HepG2 (cell line): Measurements from ENCODE around the gene KCND3. TPM values are rescaled to one million over a fixed set of nuclear protein-coding genes. Genes with fewer than 3 reads are reported as not detected.

Source experiments
- FIP1L1 ChIP-seq: fragments of 200-400 bp; formaldehyde crosslinking; IDR thresholded peaks from 2 replicates; pipeline ENCODE4 v1.6.1; 2018; ENCODE audit warnings: low read depth, mild to moderate bottlenecking, low read length, moderate library complexity, borderline replicate concordance; ENCODE audit not compliant: insufficient read depth
- FOXA3 ChIP-seq: IDR thresholded peaks from 2 replicates; pipeline ENCODE4 v1.6.1; 2016; ENCODE audit warnings: missing genetic modification reagents, missing compliant biosample characterization
- HNF1A ChIP-seq, 2 experiments: sonication (generic) in 1 of 2; formaldehyde crosslinking in 1 of 2; IDR thresholded peaks; 2 replicates each; pipeline versions ENCODE4 v1.4.0 to v1.6.1; 2016 to 2020; ENCODE audit warnings: borderline replicate concordance in 1 of 2, low read depth in 1 of 2, mild to moderate bottlenecking in 1 of 2, missing genetic modification reagents in 1 of 2
- IKZF1 ChIP-seq: fragments of 450-650 bp; IDR thresholded peaks from 2 replicates; pipeline ENCODE4 v1.7.1; 2016
- ISX ChIP-seq: sonication (generic); formaldehyde crosslinking; conservative IDR thresholded peaks from 2 replicates; pipeline ENCODE4 v1.5.0; 2020; ENCODE audit warnings: missing genetic modification reagents
- MED13 ChIP-seq: sonication (generic); formaldehyde crosslinking; IDR thresholded peaks from 2 replicates; pipeline ENCODE4 v1.5.0; 2020; ENCODE audit warnings: missing genetic modification reagents
- NFIB ChIP-seq: sonication (generic); formaldehyde crosslinking; IDR thresholded peaks from 2 replicates; pipeline ENCODE4 v1.9.0; 2021; ENCODE audit warnings: missing genetic modification reagents, mild to moderate bottlenecking, borderline replicate concordance
- RARG ChIP-seq: sonication (generic); formaldehyde crosslinking; IDR thresholded peaks from 2 replicates; pipeline ENCODE4 v1.4.0; 2020; ENCODE audit warnings: low read depth, mild to moderate bottlenecking, missing genetic modification reagents
- SATB2 ChIP-seq: sonication (generic); formaldehyde crosslinking; IDR thresholded peaks from 2 replicates; pipeline ENCODE4 v1.5.0; 2020; ENCODE audit warnings: missing genetic modification reagents
- SRSF4 ChIP-seq: fragments of 200-400 bp; formaldehyde crosslinking; IDR thresholded peaks from one replicate; pipeline ENCODE4 v1.6.1; 2018; ENCODE audit warnings: mild to moderate bottlenecking, low read depth, low read length, moderate library complexity; ENCODE audit not compliant: poor library complexity, severe bottlenecking
- YY1 ChIP-seq: IDR thresholded peaks from 2 replicates; pipeline ENCODE4 v1.6.1; 2011; ENCODE audit warnings: low read length, low read depth, moderate library complexity, mild to moderate bottlenecking; ENCODE audit not compliant: insufficient read depth, insufficient replicate concordance
- ZBTB1 ChIP-seq: sonication (generic); formaldehyde crosslinking; IDR thresholded peaks from 2 replicates; pipeline ENCODE4 v1.4.0; 2020; ENCODE audit warnings: missing genetic modification reagents, borderline replicate concordance
- ZBTB2 ChIP-seq: sonication (generic); formaldehyde crosslinking; IDR thresholded peaks from 2 replicates; pipeline ENCODE4 v1.8.0; 2022; ENCODE audit warnings: low read depth, missing genetic modification reagents
- ZMYM4 ChIP-seq: sonication (generic); formaldehyde crosslinking; IDR thresholded peaks from 2 replicates; pipeline ENCODE4 v1.8.1; 2023; ENCODE audit warnings: mild to moderate bottlenecking, missing genetic modification reagents
- ZNF3 ChIP-seq: IDR thresholded peaks from 2 replicates; pipeline ENCODE4 v1.7.0; 2017; ENCODE audit warnings: inconsistent platforms
- ZNF605 ChIP-seq: sonication (generic); formaldehyde crosslinking; IDR thresholded peaks from 2 replicates; pipeline ENCODE4 v1.8.0; 2022; ENCODE audit warnings: mild to moderate bottlenecking, missing genetic modification reagents
- polyA plus RNA-seq, 8 experiments: library from polyadenylated mRNA; depleted of rRNA in 3 of 8; stranded (reverse) in 7 of 8; unstranded in 1 of 8; fragments of >200 nt; fragmentation: Illumina TruSeq in 4 of 8; extraction: Trizol in 4 of 8; gene quantifications; 2 replicates each; pipeline versions ENCODE4 v1.2.1 to v1.2.3, GENCODE V29; 2011 to 2016; ENCODE audit warnings: low read depth in 4 of 8, missing spikeins in 1 of 8, mixed read lengths in 1 of 8; ENCODE audit not compliant: insufficient read depth in 1 of 8
- total RNA-seq, 5 experiments: library from RNA; depleted of rRNA; stranded (reverse); fragments of >200 nt; fragmentation: Illumina TruSeq; extraction: Trizol; gene quantifications; 2 replicates each; pipeline ENCODE4 v1.2.3, GENCODE V29; 2016; ENCODE audit warnings: low read depth in 1 of 5

KCND3 gene
- total and polyA plus RNA-seq, 2 of the 13 experiments (the other 11 are each of a cell fraction or from before 2014, with no cell fraction given), result 0.04 TPM; not detected in 1

- TF ChIP-seq HNF1A (IDR thresholded peaks at IDR 0.05; ENCODE audit: low read depth) (no peak), HNF1A (CRISPR knock-in tag; IDR thresholded peaks at IDR 0.05; ENCODE audit: borderline replicate concordance) (no peak), ZNF605 (CRISPR knock-in tag) (no peak), SRSF4 (no peak), ZBTB2 (CRISPR knock-in tag) (no peak), MED13 (CRISPR knock-in tag) (no peak), ISX (CRISPR knock-in tag) (no peak), RARG (no peak), NFIB (no peak), YY1 (no peak), SATB2 (CRISPR knock-in tag) (no peak), FIP1L1 (no peak), ZNF3 (no peak), IKZF1 (no peak), ZBTB1 (CRISPR knock-in tag) (no peak), ZMYM4 (CRISPR knock-in tag) (peak; percentile 29; the same call in 1 of the 2 replicates), FOXA3 (CRISPR knock-in tag) (peak; percentile 61)
These were observed 256.1 kb downstream of the KCND3 start (continued) for GRCh38 chr1:111733183-111733991.
